ENCODE measurements around the gene NUDT21.
"Not testable (repeated sequence)": the region's sequence is repeated elsewhere in the genome, so short reads cannot be mapped to it uniquely, and the experiment has no call there.

NUDT21 gene

GRCh38 chr16:56450986-56451752 lies at the start of gene NUDT21, which contains the start of gene OGFOD1:
Gene NUDT21, minus strand, starts transcription at chr16:56451332. Its CDS starts 130 bp downstream, at chr16:56451202.
Gene OGFOD1, plus strand, starts transcription at chr16:56451554. Its CDS starts 59 bp downstream, at chr16:56451613.
- DNase-seq, result peak; percentile 99

DNA sequence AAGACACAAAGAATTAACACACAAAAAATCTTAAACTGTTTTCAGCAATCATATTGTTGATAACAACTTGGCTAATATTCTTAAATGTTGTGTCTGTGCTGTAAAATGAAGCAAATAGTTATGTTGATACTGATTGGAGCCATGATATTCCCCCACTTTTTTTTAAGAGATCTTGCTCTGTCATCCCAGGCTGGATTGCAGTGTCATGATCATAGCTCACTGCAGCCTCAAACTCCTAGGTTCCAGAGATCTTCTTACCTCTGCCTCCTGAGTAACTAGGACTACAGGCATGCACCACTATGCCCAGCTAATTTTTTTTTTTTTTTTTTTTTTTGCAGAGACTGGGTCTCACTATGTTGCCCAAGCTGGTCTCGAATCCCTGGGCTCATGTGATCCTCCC lies 42.7 kb upstream of the NUDT21 start:
- no peak for DNase-seq

- no peak for DNase-seq
Observed at GRCh38 chr16:56493126-56493525, 42.0 kb upstream of the NUDT21 start.

DNA sequence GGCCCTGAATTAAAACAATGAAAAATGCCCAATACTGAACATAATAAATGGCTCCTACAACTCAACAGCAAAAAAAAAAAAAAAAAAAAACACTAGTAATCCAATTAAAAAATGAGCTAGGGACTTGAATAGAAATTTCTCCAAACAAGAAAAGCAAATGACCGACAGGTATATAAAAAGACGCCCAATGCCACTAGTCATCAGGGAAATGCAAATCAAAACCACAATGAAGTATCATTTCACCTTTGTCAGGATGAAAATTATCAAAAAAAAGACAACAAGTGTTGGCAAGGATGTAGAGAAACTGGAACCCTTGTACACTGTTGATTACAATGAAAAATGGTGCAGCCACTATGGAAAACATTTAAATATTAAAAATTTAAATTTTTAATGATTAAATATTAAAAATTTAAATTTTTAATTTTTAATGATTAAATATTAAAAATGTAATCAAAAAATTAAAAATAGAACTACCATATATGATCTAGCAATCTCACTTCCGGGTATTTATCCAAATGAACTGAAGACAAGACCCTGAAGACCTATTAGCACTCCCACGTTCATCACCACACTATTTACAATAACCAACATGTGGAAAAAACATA lies 40.6 kb upstream of the NUDT21 start:
- DNase-seq, result no peak

DNA sequence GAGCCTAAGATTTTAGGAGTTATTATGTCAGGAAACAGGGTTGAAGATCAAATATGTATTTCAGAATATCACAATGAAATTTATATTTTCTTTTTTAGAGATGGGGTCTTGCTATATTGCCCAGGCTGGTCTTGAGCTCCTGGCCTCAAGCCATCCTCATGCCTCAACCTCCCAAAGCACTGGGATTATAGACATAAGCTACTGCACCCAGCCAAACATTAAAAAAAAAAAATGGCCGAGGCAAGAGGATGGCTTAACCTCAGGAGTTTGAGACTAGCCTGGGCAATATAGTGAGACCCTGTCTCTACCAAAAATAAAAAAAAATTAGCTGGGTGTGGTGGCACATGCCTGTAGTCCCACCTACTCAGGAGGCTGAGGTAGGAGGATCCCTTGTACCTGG lies 37.7 kb upstream of the NUDT21 start:
- DNase-seq, result not testable (repeated sequence)

DNA sequence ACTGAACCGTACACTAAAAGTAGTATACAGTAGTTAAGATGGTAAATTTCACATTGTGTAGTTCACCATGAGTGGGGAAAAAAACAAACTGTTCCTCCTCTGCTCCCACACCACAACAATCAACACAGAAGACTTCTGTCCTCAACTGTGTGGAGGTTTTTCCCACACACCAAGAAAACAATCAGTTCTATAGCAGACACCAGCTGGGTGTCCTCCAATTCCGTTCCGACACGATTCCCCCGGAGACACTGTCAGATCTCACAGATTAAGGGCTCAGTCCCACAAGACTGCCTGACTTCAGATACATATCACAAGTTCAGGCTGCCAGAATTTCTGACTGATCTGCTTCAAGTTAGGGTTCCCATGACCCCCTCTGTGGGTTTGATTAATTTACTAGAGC lies 36.9 kb upstream of the NUDT21 start:
- no peak for DNase-seq

DNA sequence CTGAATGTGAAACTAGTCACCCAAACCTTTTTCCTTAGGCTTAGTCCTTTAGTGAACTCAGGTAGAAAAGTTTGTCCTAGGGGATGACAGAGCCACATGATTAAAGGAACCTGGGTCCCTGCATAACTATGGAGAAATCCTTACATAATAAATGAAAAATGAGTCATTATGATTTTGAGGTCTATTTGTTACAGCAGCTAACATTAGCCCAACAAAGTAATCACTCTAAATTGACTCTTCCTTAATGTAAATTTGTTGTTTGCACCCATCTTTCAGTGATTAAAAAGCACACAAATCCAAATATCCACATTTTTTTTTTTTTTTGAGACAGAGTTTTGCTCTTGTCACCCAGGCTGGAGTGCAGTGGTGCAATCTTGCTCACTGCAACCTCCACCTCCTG lies 32.3 kb upstream of the NUDT21 start:
- DNase-seq, result no peak

- DNase-seq, result no peak
Observed at GRCh38 chr16:56482683-56483236, 31.6 kb upstream of the NUDT21 start.

DNA sequence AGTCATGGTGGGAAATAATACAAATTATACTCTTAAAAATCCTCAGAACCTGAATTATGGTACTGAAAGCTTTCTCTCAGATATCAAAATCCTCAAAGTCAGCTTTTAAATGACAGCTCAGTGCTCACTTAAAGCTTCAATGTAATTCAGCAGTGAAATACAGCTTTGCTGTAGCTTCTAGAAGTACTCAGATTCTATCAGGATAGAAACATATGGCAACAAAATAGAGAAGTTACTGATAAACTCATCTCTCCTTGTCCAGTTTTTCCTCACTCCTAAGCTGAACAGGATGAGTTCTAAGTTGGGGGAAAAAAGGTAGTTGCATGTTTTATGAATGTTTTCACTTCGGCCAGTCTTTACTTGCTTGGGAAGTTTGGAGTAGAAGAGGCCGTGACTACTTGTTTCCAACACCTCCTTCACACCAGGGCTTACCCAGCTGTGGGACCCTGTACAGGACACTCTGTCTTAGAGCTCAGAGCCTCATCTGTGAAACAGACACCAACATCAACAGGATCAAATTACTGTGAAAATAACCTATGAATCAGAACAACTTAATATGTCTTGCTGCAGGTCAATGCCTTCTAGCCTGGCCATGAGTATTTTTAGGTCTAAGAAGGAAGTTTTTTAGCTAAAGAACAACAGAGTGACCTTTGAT lies 30.5 kb upstream of the NUDT21 start:
- DNase-seq, result no peak

GRCh38 chr16:56480776-56481467 lies 29.8 kb upstream of the NUDT21 start:
- DNase-seq, result no peak

- no peak for DNase-seq
Observed at GRCh38 chr16:56479469-56479868, 28.3 kb upstream of the NUDT21 start.

GRCh38 chr16:56478281-56479049 lies 27.3 kb upstream of the NUDT21 start:
- DNase-seq, result no peak

DNA sequence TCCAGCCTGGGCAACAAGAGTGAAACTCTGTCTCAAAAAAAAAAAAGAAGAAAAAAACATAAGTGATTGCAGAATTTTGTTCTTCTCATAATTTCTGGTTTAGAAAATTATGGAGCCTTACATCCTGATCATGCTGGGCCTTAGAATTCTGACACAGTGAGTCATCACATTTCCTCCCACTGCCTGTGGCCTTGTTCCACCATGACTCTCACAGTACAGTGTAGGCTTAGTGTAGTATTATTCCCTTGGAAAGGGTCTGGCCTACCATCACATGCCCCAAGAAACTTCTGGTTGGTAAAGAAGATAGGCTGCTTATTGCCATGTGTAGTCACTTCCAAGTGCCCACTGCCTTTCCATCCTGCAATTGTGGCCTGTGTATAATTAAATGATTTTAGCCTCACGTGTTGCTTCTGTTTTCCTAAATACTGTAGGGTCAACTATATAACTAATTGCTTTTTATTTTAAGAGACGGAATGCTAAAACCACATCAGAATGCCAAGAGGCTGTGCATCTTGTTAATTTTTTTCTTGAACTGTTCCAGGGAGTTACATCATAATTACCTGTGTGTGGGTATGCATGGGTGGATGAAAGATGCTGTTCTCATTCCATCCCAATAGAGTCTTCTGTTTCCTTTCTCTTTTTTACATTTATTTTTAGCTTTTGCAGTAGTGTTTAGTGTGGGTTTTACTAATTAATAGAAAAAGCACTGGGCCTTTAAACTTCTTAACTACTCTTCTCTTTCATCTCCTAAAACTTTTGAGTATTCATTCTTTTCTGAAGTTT lies 26.2 kb upstream of the NUDT21 start:
- DNase-seq, result no peak

DNA sequence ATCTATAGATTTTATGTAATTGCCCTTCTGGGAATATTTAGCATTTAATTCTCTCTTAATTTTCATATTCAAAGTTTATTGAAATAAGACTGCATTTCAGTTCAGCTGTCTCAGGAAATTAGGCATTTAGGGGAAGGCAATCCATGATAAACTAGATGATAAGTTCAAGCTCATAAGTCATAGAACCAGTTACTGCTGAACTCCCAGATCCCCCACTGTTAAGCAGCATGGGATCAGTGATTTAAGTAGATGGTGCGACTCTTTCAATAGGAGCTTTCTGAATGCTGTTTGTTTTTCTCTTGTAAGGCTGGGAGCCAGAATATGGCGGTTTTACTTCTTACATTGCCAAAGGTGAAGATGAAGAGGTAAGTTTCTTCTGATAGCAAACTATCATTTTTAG lies 24.1 kb upstream of the NUDT21 start:
- DNase-seq, result no peak

- no peak for DNase-seq
Observed at GRCh38 chr16:56470666-56471065, 19.5 kb upstream of the NUDT21 start.

GRCh38 chr16:56470232-56470631 lies 19.1 kb upstream of the NUDT21 start:
- no peak for DNase-seq

- DNase-seq, result no peak
Observed at GRCh38 chr16:56469748-56470147, 18.6 kb upstream of the NUDT21 start.

DNA sequence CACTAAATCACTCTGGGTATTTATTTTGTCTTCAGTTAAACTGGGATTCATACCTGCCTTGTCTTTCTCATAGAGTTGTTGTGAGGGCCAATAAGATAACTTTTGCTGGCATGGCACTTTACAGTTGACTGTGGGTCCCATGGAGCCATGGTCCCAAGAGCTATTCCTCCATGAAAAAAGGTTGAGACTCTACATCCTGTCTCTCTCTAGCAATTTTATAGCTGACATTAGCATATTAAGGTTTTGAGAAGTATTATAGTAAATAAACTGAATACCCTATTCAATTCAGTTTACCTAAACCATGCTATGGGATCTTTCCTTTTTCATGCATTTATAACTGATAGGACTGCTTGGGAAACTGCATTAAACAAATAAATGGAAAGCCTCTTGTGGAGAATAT lies 17.7 kb upstream of the NUDT21 start:
- no peak for DNase-seq

DNA sequence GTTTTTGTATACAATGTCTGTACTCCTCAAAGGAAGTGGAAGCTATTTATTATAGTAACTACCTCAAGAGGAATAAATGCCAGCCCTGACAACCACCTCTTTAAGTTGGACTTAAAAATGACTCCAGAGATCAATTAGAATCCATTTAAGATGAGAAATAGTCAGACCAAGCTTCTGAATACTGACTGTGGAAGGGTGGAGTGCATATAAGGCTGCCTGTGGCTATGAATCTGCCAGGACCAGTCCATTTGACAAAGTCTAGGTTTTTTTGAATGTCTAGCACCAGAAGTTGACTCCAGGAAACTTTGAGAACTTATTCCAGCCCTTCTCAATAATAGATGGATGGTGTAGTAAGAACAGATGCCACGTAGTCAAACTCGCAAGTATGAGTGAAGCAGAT lies 15.2 kb upstream of the NUDT21 start:
- DNase-seq, result no peak

DNA sequence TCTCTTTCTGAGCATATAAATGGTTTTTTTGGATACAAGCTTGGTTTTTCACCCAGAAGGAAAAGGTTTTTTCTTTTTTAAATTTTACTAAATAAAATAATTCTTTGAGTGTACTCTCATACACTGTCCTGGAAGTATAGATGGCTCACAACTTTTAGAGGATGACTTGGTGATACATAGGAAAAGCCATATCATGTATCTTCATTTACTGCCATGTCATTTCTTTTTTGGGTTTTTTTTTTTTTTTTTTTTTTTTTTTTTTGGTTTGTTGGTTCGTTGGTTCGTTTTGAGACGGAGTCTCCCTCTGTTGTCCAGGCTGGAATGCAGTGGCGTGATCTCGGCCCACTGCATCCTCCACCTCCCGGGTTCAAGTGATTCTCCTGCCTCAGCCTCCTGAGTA lies 12.0 kb upstream of the NUDT21 start:
- DNase-seq, result no peak

- peak; percentile 90 for DNase-seq
Observed at GRCh38 chr16:56462064-56462796, 11.1 kb upstream of the NUDT21 start.
